Measurements from ENCODE around the gene C10orf105. TPM values are rescaled to one million over a fixed set of nuclear protein-coding genes. Genes with fewer than 3 reads are reported as not detected.

Gene C10orf105
- total RNA-seq, result 0.31 TPM

GRCh38 chr10:71719464-71720201, at the start of gene C10orf105:
C10orf105 (minus strand) TSS chr10:71719778; CDS start chr10:71716337, 3,441 bp downstream.

Other genes with a start within 250 kb of the C10orf105 start
- gene VSIR, start 53.7 kb upstream of the C10orf105 start, total RNA-seq, result 2.5 TPM
- 426 TPM for gene PSAP, start 131.5 kb upstream of the C10orf105 start, total RNA-seq
- 7.8 TPM for gene CHST3, start 244.6 kb upstream of the C10orf105 start, total RNA-seq

Measured in parietal lobe (tissue), 1 donor.